ENCODE measurements around the gene THOP1.

THOP1 gene

GRCh38 chr19:2762783-2763496, 22.4 kb upstream of the THOP1 start:
- no peak for DNase-seq

DNA sequence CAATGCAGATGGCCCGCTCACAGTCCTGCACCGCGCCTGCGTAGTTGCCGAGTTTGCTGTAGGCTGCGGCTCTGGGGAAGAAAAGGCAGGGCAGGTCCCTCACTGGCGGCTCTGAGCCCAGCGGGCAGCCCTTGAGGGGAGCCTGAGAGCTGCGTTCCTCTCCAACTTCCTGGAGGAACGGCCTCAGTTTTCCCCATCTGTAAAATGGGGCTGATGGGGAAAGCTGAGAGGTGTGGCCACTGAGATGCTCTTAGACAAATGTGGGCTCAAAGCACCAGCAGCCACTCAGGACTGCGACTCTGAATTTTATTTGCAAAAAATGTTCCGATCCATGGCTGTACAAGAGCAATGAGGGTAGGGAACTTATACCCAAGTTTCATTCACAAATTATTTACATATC, 21.6 kb upstream of the THOP1 start:
- DNase-seq = no peak

- no peak for DNase-seq
These were observed 20.4 kb upstream of the THOP1 start for GRCh38 chr19:2764945-2765344.

DNA sequence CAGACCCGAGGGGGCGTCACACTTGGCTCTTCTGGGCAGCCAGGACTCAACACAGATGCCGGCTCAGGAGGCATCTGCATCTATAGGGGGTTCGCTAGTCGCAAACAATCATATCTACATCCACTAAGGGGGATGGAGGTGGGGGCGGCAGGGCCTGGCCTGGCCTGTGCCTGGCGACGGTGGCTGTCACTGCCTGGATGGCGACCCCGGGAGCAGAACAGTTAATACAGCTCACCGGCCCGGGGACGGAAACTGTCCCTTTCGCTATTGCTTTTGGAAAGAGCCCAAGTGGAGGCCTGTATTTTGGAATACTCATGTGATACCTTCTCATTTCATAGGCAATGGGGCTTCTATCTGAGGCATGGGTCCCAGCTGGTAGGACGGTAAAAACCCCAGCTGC, 19.9 kb upstream of the THOP1 start:
- DNase-seq = no peak

DNA sequence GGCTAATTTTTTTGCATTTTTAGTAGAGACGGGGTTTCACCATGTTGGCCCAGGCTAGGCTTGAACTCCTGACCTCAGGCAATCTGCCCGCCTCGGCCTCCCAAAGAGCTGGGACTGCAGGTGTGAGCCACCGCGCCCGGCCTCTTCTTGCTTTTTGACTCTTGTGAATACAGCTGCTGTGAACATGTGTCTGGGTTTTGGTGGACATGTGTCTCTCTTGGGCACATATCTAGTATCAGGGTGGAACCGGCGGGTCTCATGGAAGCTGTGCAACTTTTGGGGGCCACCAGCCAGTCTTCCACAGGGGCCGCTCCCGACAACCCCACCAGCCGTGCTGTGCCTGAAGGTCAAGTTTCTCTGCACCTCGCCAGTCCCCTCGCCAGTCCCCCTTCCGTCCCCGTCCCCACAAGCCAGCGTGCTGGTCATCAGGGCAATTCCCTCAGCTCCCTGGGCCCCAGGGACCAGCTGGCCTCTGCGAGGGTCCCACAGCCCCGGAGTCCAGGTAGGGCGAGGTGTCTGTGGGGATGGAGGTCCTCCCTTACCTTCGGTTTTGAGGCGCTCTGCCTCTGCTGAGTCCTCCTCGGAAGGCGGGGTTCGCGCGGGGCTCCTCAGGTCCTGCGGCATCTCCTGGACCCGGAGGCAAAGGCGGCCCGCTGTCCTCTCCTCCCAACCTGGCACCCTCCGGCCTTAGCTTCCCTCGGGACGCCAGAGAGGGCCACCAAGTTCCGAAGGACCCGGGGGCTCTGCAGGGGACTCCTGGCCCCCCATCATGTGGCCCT, 18.5 kb upstream of the THOP1 start:
- no peak for DNase-seq

DNA sequence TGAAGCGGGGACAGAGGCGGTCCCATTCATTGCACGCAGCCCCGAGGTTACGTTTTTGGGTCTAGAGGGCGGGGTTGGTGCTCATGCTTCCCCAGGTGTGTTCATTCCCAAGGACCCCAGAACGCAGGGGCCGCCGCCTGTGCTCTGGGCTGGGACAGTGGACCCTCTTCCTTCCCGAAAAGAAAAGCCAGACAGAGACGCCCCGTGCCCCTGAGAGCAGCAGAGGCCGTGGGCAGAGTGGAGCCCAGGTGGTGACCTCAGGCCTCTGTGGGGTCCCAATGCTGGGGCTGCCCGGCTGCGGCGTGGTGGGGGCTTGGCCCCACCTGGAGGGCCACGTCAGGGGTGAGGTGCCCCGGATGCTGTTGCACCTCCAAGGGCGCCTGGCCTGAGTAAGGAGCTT, 17.6 kb upstream of the THOP1 start:
- DNase-seq = no peak

DNA sequence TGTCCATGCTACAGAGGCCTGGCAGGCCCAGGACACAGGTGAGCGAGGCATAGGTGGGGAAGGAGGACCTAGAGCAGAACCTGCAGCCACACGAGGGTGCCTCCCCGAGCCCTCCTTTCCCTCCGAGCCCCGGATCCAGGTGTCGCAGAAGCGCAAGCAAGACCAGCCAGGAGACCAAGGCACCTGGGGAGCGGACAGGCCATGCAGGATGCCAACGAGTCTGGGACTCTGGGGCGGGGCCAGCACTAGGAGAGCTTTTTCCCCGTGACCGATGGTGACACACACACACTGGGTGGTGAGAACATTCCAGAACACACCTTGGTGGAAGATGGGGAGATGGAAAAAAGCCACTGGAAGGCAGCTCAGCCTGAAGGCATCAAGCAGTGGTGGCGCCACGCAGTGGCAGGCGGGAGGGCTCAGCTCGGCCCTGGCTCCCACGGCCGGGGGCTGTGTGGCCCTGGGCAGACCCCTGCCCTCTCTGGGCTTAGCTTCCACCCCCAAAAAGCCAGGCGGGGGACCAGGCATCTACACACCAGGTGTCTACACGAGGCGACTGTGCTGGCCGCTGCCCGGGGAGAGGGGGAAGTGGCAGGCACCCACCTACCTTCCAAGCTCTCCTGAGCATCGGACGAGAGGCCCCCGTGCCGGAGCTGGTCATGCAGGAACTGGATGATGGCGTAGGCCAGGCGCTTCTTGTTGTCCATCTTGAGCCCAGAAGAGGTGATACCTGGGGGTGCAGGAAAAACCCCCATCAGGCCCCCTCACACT, 16.8 kb upstream of the THOP1 start:
- DNase-seq = no peak

GRCh38 chr19:2769218-2769617, 16.1 kb upstream of the THOP1 start:
- DNase-seq = no peak

DNA sequence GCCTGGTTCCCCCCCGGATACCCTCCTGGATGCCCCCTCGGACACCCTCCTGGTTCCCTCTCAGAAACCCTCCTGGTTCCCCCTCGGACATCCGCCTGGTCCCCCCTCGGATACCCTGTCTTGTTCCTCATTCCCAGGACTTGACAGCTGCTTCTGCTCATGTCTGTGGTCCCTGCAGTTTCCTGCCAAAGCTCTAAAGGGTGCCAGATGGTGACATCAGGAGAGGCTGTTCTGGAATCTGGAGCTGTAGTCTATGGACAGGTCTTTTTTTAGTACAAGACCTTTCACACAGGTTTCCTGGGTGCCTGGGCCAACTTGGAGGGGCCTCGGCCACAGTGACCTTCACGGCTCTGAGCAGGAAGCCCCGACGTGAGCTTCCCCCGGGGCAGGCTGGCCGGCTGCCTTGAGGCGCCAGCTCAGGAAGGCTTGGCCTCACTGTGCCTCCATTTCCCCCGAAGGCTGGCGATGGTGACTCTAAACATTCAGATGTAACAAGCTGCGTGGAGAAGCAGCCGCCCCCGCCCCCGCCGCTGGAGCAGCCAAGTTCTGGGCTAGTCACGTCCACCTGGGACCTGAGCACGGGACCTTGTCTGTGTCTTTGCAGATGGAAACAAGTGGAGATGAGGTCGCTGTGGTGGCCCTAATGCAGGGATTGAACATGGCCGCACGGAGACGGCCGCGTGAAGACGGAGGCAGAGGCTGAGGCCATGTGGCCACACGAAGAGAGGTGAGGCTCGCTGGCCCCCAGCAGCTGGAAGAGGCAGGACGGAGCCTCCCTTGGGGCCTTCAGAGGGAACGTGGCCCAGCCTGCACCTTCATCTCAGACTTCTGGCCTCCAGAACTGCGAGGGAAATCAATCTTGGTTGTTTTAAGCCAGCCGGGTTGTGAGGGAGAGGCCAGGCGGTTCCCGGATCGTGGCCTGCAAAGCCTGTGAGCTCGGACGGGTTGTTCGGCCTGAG, 15.0 kb upstream of the THOP1 start:
- no peak for DNase-seq

DNA sequence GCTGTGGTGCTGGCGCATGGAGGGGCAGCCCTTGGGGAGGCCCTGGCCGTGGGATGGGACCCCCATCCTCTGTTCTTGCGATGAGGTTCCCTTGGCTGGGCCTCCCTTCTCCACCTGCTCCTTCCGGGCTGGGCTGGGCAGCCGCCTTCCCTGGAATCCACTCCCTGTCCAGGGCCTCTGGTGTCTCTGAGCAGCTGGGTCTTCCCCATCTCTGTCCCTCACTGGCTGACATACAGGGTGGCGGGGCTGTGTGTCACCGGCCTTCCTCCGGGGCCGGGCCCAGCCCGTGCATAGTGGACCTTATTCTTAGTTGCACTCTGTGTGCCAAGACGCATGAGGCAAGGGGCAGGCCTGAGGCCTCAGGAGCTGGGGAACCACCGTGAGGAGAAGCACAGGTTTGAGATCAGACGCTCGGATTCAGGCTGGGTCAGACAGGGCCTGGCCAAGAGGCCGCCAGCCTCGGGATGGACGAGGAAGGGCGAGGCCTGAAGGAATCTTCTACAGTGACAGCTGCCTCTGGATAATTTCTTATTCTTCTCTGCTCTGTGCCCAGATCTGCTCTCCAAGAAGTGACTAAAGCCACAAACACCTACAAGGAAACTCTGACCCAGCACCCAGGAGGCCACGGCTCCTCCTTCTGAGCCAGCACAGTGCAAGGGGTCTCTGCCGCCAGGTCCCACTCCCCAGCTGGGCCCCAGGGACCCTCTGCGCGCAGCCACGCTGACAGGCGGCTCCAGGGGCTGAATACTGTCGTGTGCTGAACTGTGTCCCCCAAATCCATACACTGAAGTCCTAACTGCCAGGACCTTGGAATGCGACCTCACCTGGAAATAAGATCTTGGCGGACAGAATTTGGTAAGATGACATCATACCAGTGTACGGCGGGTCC, 13.3 kb upstream of the THOP1 start:
- DNase-seq = no peak

- DNase-seq = no peak
These were observed 11.1 kb upstream of the THOP1 start for GRCh38 chr19:2774083-2774679.

DNA sequence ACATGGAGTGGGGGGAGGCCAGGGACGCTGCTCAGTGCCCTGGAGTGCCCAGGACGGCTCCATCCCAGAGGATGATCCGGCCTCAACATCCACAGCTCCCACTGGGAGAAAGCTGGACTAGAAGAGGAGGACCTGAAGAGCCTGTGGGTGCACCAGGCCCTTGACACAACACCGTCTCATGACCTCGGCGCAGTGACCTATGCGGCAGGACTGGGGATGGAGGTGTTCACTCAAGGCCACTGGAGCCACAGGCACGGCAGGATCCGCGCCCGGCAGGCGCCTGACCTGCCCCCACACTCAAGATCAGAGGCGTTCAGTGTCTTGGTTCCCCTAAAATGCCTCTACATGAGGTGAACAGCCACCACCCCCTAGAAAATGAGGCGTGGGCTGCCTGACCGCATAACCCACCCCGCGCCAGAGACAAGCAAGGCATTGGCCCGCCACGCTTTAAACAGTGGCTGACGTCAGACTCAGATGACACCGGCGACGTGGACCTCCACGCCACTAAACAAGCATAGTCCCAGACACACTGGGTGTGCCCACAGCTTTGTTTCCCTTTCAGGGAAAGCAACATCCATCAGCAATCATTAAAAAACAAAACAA, 10.2 kb upstream of the THOP1 start:
- no peak for DNase-seq

- peak; percentile 70 for DNase-seq
These were observed 9.5 kb upstream of the THOP1 start for GRCh38 chr19:2775556-2776430.

GRCh38 chr19:2777952-2778683, 7.2 kb upstream of the THOP1 start:
- no peak for DNase-seq

- no peak for DNase-seq
These were observed 6.1 kb upstream of the THOP1 start for GRCh38 chr19:2779121-2779740.

GRCh38 chr19:2780284-2780683, 5.0 kb upstream of the THOP1 start:
- no peak for DNase-seq

DNA sequence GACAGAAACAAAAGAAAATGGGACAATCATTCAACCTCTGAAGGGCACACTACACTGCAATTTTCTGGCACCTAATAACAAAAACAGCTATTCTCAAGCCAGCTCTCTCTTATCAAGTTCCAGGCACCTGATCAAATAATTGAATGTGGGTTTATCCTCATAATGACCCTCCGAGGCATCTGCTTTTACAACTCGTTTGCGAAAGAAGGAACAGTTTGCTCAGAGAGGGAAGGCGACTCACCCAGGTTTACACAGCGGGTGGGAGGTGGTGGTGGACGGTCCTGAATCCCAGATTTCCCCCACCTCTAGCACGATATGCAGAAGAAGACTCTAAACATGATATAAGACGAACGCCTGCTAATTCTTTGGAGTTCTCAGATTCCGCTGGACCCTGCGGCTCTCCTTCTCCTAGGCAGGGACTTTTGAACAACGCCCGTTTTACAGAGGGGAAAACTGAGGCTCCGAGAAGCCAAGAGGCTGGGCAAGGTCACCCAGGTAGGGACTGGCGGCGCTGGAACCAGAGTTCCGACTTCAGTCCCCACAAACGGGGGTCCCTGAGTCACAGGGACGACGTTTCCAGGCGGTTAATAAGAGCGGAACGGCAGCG, 2.9 kb upstream of the THOP1 start:
- DNase-seq = no peak

All from activated T-cell treated with anti-CD3 and anti-CD28 coated beads for 4 hours (primary cell).